CMK (cell line): Measurements from ENCODE around the gene MYL12B.
"Not testable (repeated sequence)": the region's sequence is repeated elsewhere in the genome, so short reads cannot be mapped to it uniquely, and the experiment has no call there.

ENCODE experiments used
- DNase-seq: peaks from one replicate; pipeline ENCODE4 v3.0.0-alpha.2; 2010; ENCODE audit warnings: low read depth

The MYL12B gene

DNA sequence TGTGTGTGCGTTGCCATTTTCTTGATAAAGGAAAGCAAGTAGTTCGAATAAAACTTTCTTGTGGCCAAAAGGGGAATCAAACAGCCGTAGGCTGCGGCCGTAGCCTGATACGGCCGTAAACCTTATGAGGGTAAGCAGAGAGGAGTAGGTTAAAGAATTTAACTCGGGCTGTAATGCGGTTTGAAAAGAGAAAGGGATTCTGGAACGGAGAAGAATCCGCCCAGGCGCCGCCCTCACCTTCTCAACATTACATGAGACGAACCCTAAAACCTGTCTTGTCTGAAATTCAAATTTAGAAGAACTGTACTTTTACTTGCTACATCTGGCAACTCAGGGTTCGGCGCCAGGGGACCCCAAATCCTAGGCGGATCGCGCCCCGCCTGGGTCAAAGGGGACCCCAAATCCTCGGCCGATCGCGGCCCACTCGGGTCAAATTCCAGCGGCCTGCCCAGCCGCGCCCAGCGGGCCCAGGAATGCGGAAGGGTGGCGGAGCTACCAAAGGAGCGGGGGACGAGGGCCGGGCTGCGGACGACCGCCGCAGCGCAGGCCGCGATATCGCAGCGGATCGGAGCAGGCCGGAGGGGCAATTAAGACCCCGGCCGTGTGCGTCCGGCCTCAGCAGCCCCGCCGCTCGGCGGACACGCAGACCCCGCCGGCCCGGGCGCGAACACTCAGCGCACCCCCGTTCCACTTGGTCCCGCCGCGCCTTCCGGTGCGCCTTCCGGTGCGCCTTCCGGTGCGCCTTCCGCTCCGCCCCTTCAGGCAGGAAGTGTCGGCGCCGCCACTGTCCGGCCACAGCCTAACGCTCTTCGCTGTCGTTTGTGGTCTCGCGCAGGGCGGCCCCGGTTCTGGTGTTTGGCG is at the start of gene MYL12B:
TSS of gene MYL12B (plus strand) at position 761 of the 861 bp plus-strand sequence. CDS start 10,766 bp downstream, outside the sequence.
- peak; percentile 64 for DNase-seq

- DNase-seq = no peak
Observed at GRCh38 chr18:3212657-3213056, 49.3 kb upstream of the MYL12B start.

GRCh38 chr18:3213300-3214059 is 48.5 kb upstream of the MYL12B start:
- no peak for DNase-seq

DNA sequence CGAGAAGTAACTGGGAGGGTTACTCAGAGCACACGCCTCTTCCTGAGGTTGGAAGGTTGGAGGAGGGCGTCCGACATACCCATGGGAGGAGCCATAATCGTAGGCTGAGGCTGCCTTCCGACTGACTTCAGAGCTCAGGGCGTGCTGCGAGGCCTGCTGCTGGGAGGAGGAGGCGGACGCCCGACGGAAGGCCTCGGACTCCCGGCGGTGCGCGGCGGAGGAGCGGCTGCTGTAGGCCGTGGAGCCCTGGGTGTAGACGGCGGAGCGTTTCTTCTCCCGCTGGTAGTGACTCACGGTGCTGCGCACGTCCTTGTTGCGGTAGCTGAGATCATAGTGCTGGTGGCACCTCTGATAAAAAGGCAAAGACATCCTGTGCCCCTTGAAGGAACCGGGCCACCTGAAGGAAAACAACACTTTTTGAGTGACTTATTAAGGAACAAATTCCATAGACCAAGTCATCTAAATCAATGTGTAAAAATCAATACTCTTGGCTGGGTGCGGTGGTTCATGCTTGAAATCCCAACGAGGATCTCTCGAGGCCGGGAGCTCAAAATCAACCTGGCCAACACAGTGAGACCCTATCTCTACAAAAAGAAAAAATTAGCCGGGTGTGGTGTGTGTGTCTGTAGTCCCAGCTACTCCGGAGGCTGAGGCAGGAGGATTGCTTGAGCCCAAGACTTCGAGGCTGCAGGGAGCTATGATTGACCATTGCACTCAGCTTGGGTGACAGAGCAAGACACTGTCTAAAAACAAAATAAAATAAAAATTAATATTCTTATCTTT is 46.9 kb upstream of the MYL12B start:
- DNase-seq = no peak

GRCh38 chr18:3216987-3217386 is 44.9 kb upstream of the MYL12B start:
- DNase-seq = no peak

GRCh38 chr18:3217948-3218647 is 43.8 kb upstream of the MYL12B start:
- DNase-seq = no peak

GRCh38 chr18:3218819-3219218 is 43.1 kb upstream of the MYL12B start:
- DNase-seq = no peak

GRCh38 chr18:3219241-3219630 is 42.7 kb upstream of the MYL12B start:
- no peak for DNase-seq

DNA sequence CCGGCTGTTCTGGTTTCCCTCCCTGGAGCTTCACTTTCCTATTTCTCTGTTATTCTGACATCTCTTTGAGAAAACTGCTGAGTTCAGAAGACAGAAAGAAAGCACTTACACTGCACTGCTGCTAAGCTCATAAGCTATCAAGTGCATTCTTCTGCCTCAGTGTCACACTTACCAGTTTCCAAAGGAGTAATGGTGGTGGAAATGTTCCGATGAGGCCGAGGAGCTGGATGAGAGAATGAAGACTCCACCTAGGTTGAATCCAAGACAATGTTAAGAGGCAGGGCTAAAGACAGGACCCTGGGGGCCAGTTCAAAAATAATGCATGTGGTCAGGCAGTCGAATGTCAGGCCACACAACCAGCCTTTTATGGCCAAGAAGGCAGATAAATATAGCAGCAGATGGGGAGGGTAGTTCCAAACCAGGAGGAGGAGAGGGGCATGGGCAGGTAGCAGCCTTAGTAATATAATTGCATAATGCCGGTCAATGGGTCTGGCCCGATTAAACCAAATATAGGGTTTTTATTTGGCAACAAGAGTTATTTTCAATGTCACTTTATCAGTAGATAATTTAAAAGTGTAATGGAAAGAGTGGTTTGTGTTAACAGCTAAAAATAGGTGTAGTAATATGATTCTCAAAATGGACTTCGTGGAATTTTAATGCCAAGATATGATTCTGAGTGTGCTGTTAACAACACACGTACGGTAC is 42.1 kb upstream of the MYL12B start, which contains the start of gene MYOM1:
TSS of gene MYOM1 (minus strand) at position 338 of the 705 bp plus-strand sequence. CDS start 4,745 bp downstream, outside the sequence.
- no peak for DNase-seq

- not testable (repeated sequence) for DNase-seq
Observed at GRCh38 chr18:3220868-3221267, 41.1 kb upstream of the MYL12B start.

DNA sequence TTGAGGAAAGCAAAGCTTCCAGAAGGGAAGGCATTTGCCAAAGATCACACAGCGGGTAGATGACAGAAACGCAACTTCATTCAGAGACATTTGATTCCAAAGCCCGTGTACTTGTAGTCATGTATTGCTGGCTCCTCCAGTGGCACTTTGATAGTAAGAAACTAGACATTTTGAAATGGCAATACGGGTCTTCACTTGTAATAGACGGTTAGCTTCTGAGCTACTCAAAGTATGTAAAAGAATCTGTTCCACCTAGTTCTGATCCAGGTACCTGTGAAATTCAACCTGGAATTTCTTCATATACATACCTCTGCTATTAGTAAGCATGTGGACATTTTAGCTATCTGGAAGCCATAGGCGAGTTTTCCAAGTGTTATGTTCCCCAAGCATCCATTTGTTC is 40.4 kb upstream of the MYL12B start:
- DNase-seq = no peak

DNA sequence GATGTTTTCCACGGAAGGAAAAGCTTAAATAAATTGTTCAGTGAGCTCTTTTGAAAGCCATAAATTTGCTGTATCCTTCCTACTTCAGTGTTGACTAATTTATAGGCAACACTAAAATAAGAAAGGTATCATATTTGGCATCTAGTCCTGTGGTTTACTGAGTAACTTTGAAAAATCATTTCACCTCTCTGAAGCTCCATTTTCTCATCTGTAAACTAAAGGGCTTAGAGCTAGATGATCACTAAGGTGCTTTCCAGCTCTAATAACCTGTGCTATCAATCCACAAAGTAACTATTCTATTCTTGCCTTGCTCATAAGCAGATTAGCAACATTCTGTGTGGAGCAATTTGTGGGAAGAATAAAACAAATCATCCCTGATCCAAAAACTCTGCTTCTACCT is 38.6 kb upstream of the MYL12B start:
- no peak for DNase-seq

DNA sequence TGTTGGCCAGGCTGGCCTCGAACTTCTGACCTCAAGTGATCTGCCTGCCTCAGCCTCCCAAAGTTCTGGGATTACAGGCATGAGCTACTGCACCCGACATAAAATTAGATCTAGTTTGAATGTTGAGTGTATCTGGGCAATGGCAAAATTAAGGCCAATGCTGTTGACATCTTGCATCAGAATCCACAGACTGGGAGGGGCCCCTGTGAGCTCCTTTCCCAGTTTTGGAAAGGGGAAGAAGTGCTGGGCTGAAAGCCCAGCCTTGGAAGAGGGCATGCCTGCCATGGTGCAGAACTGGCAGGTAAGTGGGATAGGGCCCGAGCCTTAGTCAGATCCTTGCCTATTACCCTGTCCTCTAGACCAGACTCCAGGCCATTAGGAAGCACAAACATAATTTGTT is 37.7 kb upstream of the MYL12B start:
- no peak for DNase-seq

DNA sequence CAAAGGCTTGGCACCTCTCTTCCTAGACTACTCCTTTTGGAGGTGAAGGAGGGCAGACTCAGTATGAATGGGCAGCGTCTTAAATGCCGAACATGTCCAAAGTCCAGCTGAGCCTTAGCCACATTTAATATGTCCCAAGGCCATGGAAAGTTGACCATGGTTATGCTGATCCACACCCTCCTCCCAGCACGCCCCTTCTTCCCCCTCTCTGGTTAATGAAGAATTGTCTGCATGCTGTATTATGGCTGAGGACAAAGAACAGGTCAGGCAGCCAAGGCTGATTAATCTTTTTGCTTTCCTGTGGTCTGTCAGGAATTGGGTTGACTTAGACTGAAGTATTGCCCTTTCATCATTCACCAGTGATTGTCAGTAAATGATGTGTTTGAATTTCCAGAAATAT is 36.3 kb upstream of the MYL12B start:
- DNase-seq = no peak

GRCh38 chr18:3226048-3226447 is 35.9 kb upstream of the MYL12B start:
- no peak for DNase-seq

DNA sequence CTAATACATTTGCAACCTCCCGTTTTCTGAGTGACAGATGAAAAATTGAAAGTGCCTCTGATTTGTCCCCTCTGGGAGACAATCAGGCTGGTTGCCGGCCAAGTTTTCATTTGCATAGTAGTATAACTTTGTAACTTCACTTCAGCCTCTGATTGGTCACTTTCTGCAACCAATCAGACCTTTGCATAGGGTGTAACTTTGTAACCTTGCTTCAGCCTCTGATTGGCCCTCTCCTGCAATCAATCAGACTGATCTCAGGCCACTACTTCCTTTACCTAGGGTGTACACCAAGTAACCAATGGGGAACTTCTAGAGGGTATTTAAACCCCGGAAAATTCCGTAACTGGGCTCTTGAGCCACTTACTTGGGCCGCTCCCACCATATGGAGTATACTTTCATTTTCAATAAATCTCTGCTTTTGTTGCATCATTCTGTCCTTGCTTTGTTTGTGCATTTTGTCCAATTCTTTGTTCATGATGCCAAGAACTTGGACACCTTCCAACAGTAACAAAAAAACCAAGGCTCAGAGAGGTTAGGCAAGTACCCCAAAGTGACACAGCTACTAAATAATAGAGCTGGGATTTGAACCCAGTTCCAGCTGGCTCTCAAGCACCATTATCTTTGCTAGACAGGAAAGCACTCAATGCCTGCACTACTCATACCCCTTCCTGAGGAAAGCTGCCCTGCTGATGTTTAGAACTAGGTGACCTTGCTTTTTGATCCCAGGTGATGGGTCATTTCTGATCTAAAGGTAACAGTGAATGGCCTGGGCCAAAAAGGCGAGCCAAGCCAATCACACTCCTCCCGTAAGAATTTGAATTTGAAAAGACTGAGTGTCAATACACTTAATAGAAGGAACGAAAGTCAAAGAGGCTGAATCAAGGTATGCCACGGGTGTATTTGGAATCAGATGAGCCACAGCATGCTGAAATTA is 31.3 kb upstream of the MYL12B start:
- no peak for DNase-seq

DNA sequence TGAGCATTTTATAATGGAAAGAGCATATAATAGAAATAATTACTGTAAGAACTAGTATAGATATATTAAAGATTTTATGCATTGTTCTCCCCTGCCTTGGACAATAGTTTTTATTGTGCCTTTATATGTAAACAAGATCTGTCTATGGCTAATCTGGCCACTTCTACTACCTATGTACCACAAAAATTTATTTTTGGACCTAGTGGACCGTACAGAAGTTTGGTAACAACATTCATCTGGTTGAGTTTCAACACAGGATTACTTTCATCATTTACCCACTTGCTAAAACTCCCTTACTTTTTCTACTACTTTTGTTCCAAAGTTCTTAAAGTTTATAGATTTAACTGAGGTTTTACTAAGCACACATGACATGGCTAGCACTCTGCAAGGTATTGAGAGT is 28.9 kb upstream of the MYL12B start:
- DNase-seq = no peak

DNA sequence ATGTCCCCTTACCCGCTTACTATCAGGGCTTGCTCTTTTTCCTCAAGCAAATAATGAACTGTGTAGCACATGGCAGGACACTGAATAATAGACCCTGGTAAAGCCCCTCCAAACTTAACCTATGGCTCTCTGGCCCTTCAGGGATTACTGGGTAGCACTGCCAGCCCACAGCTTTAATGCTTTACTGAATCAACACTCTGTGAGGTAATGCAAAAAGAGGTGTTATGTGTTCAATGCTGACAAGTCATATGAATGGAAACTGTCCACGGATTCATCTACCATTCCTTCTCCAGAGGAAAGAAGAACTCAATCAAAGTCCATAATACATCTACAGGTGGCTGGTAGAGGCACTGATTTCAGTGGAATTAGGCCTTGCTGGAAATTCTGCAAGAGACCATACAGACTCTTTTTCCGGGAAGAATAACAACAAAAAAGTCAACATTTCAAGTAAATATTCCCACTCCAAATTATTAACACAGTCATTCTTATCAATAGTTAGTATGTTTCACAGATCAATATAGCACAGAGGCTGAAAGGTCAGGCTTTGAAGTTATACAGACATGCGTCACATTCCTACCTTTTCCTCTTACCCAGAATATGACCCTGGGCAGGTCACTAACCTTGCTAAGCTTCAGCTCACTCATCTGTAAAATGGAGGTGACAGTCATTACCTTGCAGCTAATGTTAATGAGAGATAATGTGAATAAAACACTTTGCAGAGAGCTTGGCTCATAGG is 28.3 kb upstream of the MYL12B start:
- DNase-seq = no peak

- no peak for DNase-seq
Observed at GRCh38 chr18:3234457-3234856, 27.5 kb upstream of the MYL12B start.
